NOMO-1 treated with DMSO at 0.1 percent for 48 hours (cell line): ENCODE results near the gene STH.

Source experiments
- DNase-seq: peaks from one replicate; lab custom pipeline; 2025; ENCODE audit not compliant: unreplicated experiment; lab: John Stamatoyannopoulos, UW

The STH gene

GRCh38 chr17:46025060-46025459 is 26.0 kb downstream of the STH start:
- no peak for DNase-seq

GRCh38 chr17:46025510-46026165 is 26.6 kb downstream of the STH start:
- DNase-seq = no peak

GRCh38 chr17:46026166-46027047 is 27.4 kb downstream of the STH start:
- DNase-seq = no peak

GRCh38 chr17:46027048-46027975 is 28.3 kb downstream of the STH start:
- DNase-seq = no peak

- no peak for DNase-seq
These were observed 28.9 kb downstream of the STH start for GRCh38 chr17:46027976-46028325.

- DNase-seq = no peak
These were observed 29.3 kb downstream of the STH start for GRCh38 chr17:46028374-46028773.

- no peak for DNase-seq
These were observed 30.0 kb downstream of the STH start for GRCh38 chr17:46028981-46029565.

- DNase-seq = no peak
These were observed 30.6 kb downstream of the STH start for GRCh38 chr17:46029627-46030026.

GRCh38 chr17:46030752-46031151 is 31.7 kb downstream of the STH start:
- DNase-seq = no peak

GRCh38 chr17:46031440-46031839 is 32.4 kb downstream of the STH start:
- no peak for DNase-seq

GRCh38 chr17:46031920-46032319 is 32.9 kb downstream of the STH start:
- DNase-seq = no peak

- DNase-seq = no peak
These were observed 33.9 kb downstream of the STH start for GRCh38 chr17:46032909-46033308.

GRCh38 chr17:46033392-46033791 is 34.3 kb downstream of the STH start:
- DNase-seq = no peak

- no peak for DNase-seq
These were observed 36.2 kb downstream of the STH start for GRCh38 chr17:46035112-46035818.

- no peak for DNase-seq
These were observed 37.4 kb downstream of the STH start for GRCh38 chr17:46036491-46036890.

- DNase-seq = no peak
These were observed 38.7 kb downstream of the STH start for GRCh38 chr17:46037722-46038255.

- DNase-seq = no peak
These were observed 39.4 kb downstream of the STH start for GRCh38 chr17:46038414-46038813.

GRCh38 chr17:46038937-46039336 is 39.9 kb downstream of the STH start:
- DNase-seq = no peak

- no peak for DNase-seq
These were observed 40.6 kb downstream of the STH start for GRCh38 chr17:46039592-46040186.

- DNase-seq = no peak
These were observed 43.2 kb downstream of the STH start for GRCh38 chr17:46042246-46042645.
